AG09319 (cell line): Measurements from ENCODE around the gene DNAJC2.

Source experiments
- DNase-seq: peaks from one replicate; pipeline ENCODE4 v3.0.0-alpha.2; 2010; ENCODE audit warnings: low read depth; ENCODE audit errors: extremely low read depth
- TF ChIP-seq, protein P1 (sequence below): IDR thresholded peaks from 2 replicates; pipeline ENCODE4 v1.5.1; 2011; ENCODE audit warnings: low read depth, mild to moderate bottlenecking, inconsistent platforms, low read length, moderate library complexity

The DNAJC2 gene

DNA sequence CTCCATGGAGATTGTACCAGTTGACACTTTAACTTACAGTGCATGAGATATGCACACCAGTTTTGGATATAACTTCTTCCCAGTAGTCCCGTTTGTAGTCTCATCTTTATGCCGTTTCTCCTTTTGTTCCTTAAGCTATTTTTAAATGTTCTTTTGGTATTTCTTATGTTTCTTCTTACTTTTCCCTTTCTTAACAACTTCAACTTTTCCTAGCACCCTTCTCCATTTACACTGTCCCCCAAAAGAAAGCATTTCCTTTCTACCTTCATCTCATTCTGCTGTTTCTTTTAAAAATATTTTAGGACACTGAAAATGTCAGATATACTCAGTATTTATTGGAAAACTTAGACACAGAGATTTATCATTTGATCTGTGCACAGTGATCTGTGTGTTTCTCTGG lies 4.4 kb upstream of the DNAJC2 start:
- no peak for DNase-seq
- TF ChIP-seq, protein P1, sequence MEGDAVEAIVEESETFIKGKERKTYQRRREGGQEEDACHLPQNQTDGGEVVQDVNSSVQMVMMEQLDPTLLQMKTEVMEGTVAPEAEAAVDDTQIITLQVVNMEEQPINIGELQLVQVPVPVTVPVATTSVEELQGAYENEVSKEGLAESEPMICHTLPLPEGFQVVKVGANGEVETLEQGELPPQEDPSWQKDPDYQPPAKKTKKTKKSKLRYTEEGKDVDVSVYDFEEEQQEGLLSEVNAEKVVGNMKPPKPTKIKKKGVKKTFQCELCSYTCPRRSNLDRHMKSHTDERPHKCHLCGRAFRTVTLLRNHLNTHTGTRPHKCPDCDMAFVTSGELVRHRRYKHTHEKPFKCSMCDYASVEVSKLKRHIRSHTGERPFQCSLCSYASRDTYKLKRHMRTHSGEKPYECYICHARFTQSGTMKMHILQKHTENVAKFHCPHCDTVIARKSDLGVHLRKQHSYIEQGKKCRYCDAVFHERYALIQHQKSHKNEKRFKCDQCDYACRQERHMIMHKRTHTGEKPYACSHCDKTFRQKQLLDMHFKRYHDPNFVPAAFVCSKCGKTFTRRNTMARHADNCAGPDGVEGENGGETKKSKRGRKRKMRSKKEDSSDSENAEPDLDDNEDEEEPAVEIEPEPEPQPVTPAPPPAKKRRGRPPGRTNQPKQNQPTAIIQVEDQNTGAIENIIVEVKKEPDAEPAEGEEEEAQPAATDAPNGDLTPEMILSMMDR: no peak

DNA sequence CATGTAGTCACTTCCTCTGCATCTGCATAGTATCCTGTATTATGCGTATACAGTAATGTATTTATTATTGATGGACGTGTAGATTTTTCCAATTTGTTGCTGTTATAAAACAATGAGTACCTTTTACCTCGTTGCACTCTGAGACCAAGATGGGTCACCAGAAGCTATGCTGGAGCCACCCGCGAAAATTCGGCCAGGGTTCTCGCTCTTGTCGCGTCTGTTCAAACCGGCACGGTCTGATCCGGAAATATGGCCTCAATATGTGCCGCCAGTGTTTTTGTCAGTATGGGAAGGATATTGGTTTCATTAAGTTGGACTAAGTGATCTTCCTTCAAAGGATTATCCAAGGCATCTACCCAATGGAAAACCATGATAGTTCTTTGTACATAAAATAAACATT lies 3.9 kb upstream of the DNAJC2 start:
- DNase-seq: no peak
- TF ChIP-seq, protein P1: no peak

DNA sequence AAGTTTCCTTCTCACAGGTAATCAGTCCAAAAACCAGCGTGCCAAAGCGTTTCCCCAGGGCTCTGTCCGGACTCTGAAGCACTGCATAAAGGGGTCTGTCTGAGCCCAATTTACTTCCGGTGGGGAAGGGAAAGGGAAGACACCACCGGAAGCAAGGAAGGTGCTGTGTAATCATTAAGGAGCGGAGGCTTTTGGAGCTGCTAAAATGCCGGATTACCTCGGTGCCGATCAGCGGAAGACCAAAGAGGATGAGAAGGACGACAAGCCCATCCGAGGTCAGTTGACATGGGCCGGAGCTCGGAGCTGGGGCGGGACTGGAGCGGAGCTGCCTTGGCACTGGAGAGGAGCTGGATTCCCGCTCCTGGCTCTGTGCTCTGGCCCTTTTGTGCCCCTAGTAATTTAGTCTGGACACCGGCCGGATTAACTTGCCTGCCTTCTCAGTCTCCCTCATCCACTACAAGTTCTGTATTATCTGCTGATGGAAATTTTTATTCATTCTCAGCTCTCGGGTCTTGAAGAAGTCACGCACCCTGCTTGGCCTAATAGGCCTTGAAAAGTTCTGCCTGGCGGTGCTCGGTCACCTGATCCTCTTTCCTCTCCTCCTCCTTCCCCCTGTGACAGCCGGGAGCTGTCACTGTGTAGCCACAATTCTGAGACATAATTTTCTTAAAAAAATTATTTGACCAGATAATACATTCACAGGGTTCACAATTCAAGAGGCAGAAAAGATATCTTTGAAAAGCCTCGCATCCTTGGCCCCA lies 3.1 kb upstream of the DNAJC2 start, which contains the start of gene PSMC2:
Gene PSMC2, plus strand, starts transcription at position 137 of the 761 bp plus-strand sequence. Its CDS starts 69 bp downstream, at position 206.
- TF ChIP-seq, protein P1: no peak
- DNase-seq: peak; percentile 71

DNA sequence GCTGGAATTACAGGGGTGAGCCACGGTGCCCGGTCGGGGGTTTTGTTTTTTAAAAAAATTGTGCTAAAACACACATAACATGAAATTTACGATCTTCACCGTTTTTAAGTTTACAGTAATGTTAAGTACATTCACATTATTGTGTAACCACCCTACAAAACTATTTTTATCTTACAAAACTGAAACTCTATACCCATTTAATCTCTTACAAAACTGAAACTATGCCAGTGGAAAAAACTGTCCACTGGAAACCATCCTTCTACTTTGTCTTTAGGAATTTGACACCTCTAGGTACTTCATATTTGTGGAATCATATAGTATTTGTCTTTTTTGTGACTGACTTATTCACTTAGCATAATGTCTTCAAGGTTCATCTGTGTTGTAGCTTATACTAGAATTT lies 1.8 kb upstream of the DNAJC2 start:
- TF ChIP-seq, protein P1: no peak
- DNase-seq: no peak

DNA sequence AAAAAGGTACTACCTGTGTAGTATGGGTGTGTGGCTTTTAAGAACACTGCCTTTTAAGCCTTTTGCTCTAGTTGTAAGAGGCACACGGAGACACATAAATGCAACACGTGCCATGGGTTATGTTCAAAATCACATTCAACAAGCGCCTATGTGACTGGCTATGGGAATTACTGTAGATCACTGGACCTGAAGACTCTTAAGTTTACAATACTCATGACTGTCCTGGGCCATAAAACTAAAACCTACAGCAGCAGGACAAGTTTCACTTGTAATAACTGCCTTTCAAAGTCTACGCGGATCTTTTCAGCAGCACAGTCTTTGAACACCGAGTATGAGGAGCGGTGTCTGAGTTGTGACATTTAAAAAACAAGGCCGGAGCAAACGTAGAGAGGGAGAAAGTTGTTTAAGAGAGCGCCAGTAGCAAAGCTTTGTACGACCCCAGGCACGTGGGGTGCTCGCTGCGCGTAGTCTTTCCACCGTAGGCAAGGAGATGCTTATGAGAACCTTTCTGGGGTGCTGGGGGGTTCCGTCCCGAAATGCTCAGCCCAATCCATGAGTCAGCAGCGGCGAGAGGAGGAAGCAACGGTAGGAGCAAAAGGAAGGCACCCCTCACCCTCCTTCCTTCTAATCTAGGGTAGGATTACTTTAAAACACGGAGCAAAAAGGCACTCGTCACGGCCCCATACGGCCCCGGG lies 662 bp downstream of the DNAJC2 start:
- TF ChIP-seq, protein P1: no peak
- DNase-seq: no peak

DNA sequence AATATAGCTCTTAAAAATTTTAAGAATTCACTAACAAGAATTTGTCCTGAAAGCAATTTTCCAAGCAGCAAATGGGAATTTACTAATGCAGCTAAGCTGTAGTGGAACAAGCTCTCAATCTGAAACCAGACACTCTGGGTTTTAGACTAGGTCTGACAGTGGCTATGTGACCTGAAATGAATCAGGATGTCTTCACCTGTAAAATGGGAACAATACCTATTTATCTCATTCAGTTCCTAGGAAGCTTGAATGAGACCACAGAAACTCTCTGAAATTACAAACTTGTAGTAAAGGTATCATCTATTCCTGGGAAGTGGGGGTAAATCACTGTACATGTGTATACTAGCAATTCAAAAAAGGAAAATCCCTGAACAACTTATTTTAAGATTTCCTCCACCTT lies 1.2 kb downstream of the DNAJC2 start:
- no peak for DNase-seq
- TF ChIP-seq, protein P1: no peak

DNA sequence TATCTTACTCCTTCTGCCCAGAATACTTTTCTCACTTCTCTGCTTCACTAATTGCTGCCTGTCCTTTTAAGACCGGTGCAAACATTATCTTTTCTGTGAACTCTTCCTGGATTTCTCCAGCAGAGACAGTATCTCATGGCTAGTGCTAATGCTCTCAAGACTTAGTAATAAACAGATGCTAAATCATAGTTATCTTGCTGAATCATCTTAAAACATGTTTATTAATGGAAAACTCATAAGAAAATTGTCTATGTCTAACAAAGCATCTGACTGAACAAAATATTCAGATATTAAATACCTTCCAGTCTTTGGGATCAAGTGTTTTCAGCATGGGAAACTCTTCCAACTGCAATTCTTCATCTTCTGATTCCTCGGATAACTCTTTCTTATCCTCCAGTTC lies 3.1 kb downstream of the DNAJC2 start:
- no peak for DNase-seq
- TF ChIP-seq, protein P1: no peak
